Activated CD4-positive, CD25-positive, alpha-beta regulatory T cell (primary cell): ENCODE data around the gene CHCHD10.

Experiments used
- DNase-seq, 4 experiments: peaks; one replicate each; lab custom pipeline; 2025; lab: John Stamatoyannopoulos, UW

CHCHD10 gene

GRCh38 chr22:23772649-23773473, 5.1 kb upstream of the CHCHD10 start, which contains the start of gene MMP11:
Gene MMP11 (plus strand): TSS chr22:23772849. CDS start chr22:23772871, 22 bp downstream.
- DNase-seq = peak; percentile 43 to 47 (median 44)

DNA sequence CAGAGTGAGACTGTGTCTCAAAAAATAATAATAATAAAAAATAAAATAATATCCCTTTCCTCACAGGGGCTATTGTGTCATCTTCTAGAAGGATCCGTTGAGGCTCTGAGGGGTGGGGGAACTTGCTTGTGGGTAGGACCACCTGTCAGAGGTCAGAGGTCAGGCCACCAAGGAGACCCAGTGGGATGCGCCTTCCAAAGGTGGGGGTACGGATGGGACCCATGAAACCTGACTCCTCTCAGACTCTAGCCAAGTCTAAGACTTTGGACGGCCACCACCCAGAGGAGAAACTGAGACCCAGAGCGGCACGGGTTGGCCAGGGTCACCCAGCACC, 4.5 kb upstream of the CHCHD10 start:
- no peak for DNase-seq

GRCh38 chr22:23769321-23769965, 1.7 kb upstream of the CHCHD10 start:
- DNase-seq = no peak

GRCh38 chr22:23767303-23767672, 484 bp downstream of the CHCHD10 start:
- no peak for DNase-seq

DNA sequence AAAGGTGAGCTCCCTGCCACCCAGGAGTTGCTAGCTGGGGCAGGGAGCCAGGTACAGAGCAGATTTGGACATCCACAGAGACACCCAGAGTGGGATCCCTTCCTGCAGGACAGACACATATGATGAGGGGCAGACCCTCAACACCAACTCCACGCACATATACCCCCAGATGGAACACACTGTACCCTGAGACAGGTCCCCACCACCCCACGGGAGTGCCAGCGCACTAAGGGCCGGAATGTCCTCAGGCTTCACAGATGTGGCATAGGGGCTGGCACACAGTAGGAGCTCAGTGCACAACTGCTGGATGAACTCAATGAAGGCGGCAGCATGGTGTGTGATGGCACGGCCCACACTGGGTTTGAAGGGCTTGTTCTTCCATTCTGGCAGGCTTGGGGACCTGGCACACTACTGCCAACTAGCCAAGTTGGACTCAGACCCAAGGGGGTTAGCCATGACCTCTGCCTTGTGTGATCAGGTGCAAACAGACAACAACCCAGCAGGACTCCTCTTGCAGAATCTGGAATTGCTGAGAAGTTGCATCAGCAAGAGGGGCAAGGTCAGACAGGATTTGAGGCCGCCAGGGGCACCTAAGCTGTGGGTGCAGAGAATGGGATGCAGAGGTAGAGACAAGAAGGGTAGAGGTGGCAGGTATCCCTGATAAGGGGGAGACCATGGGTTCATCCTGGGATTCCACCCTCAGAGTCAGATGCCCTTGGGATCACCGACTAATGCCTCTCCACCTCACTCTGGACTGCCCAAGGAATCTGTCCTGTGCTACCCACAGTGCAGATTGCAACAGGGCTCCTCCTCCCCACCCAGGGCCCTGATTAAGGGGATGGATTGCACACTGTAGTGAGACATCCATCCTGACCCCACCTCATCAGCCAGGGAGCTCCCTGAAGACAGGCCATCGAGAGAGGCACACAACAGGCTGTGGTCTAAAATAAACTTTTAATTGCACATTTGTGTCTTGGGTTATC, 2.6 kb downstream of the CHCHD10 start:
- DNase-seq = no peak

DNA sequence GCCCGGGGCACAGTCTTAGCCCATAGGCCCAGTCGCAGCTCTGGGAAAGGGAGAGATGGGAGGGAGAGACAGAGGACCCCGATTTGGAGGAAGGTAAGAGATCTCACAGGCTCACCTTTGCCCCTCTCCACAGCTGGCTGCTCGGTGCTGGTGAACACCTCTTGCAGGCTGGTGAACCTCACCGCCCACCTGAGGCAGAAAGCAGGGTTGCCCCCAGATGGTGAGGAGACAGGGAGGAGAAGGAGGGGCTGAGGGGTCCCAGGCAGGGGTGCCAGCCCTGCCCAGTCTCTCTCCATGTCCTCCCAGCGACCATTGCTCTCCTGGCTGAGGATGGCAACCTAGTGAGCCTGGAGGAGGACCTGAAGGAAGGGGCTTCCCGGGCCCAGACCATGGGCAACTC, 3.8 kb downstream of the CHCHD10 start:
- no peak for DNase-seq

- peak in 3 of 4 experiments; percentile 12 to 23 (median 21) for DNase-seq
These were observed 4.2 kb downstream of the CHCHD10 start for GRCh38 chr22:23763579-23763945.

GRCh38 chr22:23762842-23763578, 4.8 kb downstream of the CHCHD10 start, which contains the start of gene C22orf15:
Gene C22orf15 (plus strand): TSS chr22:23762990. CDS start chr22:23763307, 317 bp downstream.
- DNase-seq = no peak

DNA sequence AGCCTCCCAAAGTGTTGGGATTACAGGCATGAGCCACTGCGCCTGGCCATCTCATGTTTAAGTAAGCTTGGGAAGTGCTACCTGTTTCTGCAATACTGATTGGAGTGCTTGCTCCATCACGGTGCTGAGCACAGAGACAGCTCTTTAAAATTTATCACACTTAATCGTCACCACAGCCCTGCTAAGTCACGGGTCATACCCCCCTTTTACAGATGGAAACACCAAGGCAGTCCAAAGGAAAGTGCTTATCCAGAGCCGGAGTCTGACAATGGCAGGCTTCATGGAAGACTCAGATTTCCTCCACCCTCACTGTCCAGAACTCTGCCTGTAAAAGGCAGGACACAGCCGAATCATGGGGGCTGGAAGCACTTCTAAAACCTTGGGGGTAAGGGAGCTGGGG, 7.7 kb downstream of the CHCHD10 start:
- no peak for DNase-seq

DNA sequence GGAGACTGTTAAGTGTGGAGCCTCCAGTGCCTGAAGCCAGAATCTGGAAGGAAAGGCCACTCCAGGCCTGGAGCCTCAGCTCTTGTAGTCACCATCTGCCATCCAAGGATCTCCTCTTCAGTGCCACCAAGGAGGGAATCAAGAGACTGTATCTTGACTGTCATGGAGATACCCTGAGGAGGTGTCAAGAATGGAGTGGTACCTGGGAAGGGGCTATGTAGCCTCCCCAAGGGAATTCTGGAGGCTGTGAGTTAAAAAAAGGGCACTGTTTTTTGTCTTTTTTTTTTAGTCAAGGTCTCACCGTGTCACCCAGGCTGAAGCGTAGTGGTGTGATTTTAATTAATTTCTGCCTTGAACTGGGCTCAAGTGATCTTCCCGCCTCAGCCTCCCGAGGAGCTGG, 8.2 kb downstream of the CHCHD10 start:
- no peak for DNase-seq

DNA sequence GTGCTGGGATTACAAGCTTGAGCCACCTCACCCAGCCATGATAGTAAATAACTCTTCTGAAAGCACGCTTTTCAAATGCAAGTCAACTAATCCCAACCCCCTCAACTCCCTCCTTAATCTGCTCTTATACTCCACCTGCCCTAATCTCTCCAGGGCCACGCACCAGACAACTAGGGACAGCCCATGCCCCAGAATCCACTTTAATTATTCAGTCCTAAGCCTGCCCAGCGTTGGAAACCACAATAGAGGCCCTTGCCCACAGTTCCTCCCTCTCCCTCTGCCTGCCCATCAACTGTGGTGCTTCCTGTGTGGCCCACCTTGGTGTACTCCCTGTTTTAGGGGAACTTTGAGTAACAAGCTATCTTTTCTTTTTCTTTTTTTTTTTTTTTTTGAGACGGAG, 10.9 kb downstream of the CHCHD10 start:
- DNase-seq = no peak

- no peak for DNase-seq
These were observed 12.1 kb downstream of the CHCHD10 start for GRCh38 chr22:23755711-23756110.

- no peak for DNase-seq
These were observed 12.7 kb downstream of the CHCHD10 start for GRCh38 chr22:23754980-23755636.

DNA sequence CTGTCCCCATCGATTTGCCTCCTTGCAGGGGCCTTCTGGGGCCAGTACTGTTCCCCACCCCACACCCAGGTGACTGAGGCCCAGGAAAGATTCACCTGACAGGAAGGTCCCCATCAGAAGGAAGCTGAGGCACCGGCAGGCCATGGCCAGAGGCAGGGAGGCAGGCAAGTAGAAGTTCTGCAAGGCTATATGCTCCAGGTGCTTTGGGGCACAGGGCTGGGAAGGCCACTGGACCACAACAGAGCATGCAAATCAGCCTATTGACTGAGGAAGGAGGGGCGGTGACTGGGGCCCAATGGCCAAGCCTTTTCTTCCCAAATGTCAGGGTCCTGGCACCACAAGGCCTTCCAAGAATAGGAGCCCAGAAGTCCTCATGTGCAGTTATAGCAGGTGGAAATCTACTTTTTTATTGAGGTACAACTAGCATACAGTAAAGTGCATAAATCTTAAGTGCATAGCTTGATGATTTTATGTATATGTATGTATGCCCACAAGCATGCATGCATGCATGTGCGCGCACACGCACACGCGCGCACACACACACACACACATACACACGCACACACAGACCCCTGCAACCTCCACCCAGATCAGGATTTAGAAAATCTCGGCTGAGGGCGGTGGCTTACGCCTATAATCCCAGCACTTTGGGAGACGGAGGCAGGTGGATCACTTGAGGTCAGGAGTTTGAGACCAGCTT, 13.4 kb downstream of the CHCHD10 start, which contains the start of gene VPREB3:
TSS of gene VPREB3 (minus strand) at position 206 of the 700 bp plus-strand sequence. CDS start at position 144, 62 bp downstream.
- DNase-seq = no peak

GRCh38 chr22:23753385-23753784, 14.4 kb downstream of the CHCHD10 start:
- no peak for DNase-seq

DNA sequence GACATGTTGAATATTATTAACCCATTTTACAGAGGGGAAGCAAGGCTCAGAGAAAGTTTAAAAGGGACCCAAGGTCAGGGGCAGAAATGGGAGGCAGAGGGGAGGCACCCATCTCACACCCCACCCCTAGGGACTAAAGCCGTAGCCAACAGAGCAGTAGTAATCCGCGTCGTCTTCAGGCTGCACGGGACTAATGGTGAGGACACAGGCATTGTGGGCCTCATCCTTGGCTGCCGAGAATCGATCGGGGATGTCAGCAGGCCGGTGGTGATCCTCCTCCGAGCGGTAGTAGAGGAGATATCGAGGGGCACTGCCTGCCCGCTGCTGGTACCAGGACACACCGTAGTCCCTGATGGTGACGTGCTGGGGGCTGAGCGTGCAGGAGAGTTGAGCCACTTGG, 15.0 kb downstream of the CHCHD10 start:
- DNase-seq = no peak

DNA sequence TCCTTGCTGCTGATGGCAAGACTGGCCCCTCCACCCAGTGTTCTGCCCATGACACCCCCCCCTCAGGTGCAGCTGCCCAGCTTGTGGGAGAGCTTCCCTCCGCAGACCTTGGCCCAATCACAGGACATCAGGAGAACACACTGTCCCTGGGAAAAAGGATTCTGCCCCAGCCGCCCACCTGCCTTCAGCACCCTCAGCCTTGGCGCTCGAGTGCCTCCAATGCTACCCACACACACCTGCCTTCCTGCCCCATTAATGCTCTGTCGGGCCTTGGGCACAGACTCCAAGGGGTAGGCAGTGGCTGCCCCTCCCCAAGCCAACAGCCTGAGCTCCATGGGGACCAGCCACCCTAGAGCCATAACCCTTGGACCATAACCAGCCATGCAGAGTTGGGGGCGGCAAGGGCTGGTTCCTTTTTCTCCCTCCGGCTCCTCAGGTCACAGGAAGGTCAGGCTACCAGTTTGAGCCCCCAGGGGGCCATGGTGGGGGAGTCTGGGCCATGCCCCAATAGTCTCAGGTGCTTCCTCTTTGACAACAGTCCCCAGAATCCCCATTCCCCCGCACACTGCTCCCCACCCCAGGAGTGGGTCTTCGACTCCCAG, 15.6 kb downstream of the CHCHD10 start:
- peak in 1 of 4 experiments; percentile 11 for DNase-seq

DNA sequence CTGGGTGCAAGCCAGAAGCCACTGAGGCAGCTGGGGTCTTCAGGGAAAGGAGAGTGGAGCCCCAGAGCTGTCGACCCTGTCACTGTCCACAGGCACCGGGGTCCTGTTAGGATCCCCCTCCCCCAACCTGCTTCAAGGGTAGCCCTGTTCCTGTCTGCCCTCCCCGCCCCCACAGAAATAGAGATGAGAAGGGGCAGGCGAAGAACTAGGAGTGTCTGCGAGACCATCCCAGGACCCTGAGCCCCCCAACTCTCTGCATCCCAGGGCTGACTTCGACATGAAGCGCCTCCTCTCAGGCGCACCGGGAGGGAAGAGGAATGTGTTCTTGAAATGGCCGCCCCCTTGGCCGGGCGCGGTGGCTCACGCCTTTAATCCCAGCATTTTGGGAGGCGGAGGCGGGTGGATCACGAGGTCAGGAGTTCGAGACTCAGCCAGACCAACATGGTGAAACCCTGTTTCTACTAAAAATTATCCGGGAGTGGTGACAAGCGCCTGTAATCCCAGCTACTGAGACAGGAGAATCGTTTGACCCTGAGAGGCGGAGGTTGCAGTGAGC, 16.3 kb downstream of the CHCHD10 start:
- no peak for DNase-seq

- peak; percentile 70 to 87 (median 79) for DNase-seq
These were observed 16.9 kb downstream of the CHCHD10 start, which contains the start of gene ZNF70 for GRCh38 chr22:23750714-23751440. Gene ZNF70 (minus strand): TSS chr22:23751112. CDS start chr22:23745140, 5,972 bp downstream.
